Colonic mucosa (tissue), 4 donors: ENCODE data around the gene CYP4V2. TPM values are rescaled to one million over a fixed set of nuclear protein-coding genes. Genes with fewer than 3 reads are reported as not detected.
"Not testable (repeated sequence)": the region's sequence is repeated elsewhere in the genome, so short reads cannot be mapped to it uniquely, and the experiment has no call there.

Source experiments
- DNase-seq: peaks from one replicate; pipeline ENCODE4 v3.0.0-alpha.2; 2020
- H3K27ac ChIP-seq: fragments of 200-600 bp; one replicate; pipeline ENCODE4 v1.8.0; 2021
- H3K27me3 ChIP-seq: fragments of 200-600 bp; one replicate; pipeline ENCODE4 v1.8.0; 2021
- H3K36me3 ChIP-seq: fragments of 200-600 bp; one replicate; pipeline ENCODE4 v1.8.0; 2021
- H3K4me1 ChIP-seq: fragments of 200-600 bp; one replicate; pipeline ENCODE4 v1.8.0; 2021; ENCODE audit warnings: mild to moderate bottlenecking
- H3K4me3 ChIP-seq: fragments of 200-600 bp; one replicate; pipeline ENCODE4 v1.8.0; 2021
- H3K9ac ChIP-seq, 2 donors: one replicate each; pipeline ENCODE4 v1.7.0; 2013; ENCODE audit warnings: control low read depth in 2 of 2, low read depth in 2 of 2, low read length in 2 of 2
- H3K9me3 ChIP-seq: fragments of 200-600 bp; one replicate; pipeline ENCODE4 v1.8.0; 2021
- CTCF ChIP-seq: fragments of 200-600 bp; IDR thresholded peaks from one replicate; pipeline ENCODE4 v1.8.0; 2022; ENCODE audit warnings: antibody characterized with exemption, mild to moderate bottlenecking
- intact Hi-C: fragments of 100-400 bp; cut with DNase I; formaldehyde crosslinking; loops from one replicate; pipeline ENCODE4 v1.14.1; 2022
- total RNA-seq, 2 donors: library from RNA; stranded (reverse); fragmentation: NEBNext Ultra II Directional in 1 of 2; extraction: Animal tissue kit (Norgen Biotek cat#: 25700) in 1 of 2; gene quantifications; one replicate each; pipeline ENCODE4 v1.2.1, GENCODE V29; 2021
- donor health status: healthy.
- donor health status: DM: no; HTN: no; CAD: no.
- donor health status: DM: no; HTN: no; CAD: no.

CYP4V2 gene
- total RNA-seq, 2 donors from 2014 or later: 20.3 to 36.0 TPM

GRCh38 chr4:186241616-186242015 lies 50.2 kb downstream of the CYP4V2 start:
- Histone ChIP-seq H3K27me3 (no peaks in the 10 kb centered on the region), H3K4me3 (no peak overlapping the region), H3K27ac (no peak overlapping the region), H3K36me3 (no peaks in the 10 kb centered on the region), H3K4me1 (no peaks in the 10 kb centered on the region), H3K9ac (no peak overlapping the region), H3K9me3 (no peaks in the 10 kb centered on the region)
- DNase-seq: no peak
- intact Hi-C loops: no loop called here
- TF ChIP-seq CTCF: no peak

DNA sequence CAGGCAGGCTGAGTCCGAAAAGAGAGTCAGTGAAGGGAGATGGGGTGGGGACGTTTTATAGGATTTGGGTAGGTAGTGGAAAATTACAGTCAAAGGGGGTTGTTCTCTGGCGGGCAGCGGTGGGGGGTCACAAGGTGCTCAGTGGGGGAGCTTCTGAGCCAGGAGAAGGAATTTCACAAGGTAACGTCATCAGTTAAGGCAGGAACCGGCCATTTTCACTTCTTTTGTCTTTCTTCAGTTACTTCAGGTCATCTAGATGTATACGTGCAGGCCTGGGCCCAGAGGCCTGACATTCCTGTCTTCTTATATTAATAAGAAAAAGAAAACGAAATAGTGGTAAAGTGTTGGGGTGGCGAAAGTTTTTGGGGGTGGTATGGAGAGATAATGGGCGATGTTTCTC lies 50.7 kb downstream of the CYP4V2 start:
- H3K27ac ChIP-seq, H3K9me3 ChIP-seq, H3K27me3 ChIP-seq, intact Hi-C loops, H3K4me3 ChIP-seq, H3K4me1 ChIP-seq, H3K36me3 ChIP-seq, DNase-seq, H3K9ac ChIP-seq: not testable (repeated sequence)

GRCh38 chr4:186243331-186243730 lies 52.0 kb downstream of the CYP4V2 start:
- Histone ChIP-seq H3K4me1 (no peaks in the 10 kb centered on the region), H3K9ac (no peak overlapping the region), H3K36me3 (no peaks in the 10 kb centered on the region), H3K27ac (no peak overlapping the region), H3K9me3 (no peaks in the 10 kb centered on the region), H3K4me3 (no peak overlapping the region), H3K27me3 (no peaks in the 10 kb centered on the region)
- no peak for DNase-seq
- no peak for TF ChIP-seq CTCF
- intact Hi-C loops: no loop called here

DNA sequence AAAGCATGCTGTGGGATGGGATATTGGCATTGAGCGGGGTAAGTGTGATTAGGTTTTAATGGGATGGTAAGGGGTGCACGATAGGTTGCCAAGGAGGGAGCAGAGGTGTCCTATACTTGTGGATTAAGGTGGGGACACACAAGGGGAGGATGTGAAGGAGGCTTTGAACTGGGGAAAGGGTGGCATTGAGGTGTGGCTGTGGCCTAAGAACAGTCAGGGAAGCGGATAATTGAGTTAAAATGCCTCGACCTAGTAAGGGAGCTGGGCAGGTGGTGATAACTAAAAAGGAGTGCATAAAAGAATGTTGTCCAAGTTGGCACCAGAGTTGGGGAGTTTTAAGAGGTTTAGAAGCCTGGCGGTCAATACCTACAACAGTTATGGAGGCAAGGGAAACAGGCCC lies 53.5 kb downstream of the CYP4V2 start:
- TF ChIP-seq CTCF: no peak
- no peaks in the 10 kb centered on the region for H3K36me3 ChIP-seq
- H3K9ac ChIP-seq: no peak overlapping the region
- H3K4me1 ChIP-seq: no peaks in the 10 kb centered on the region
- no peak overlapping the region for H3K27ac ChIP-seq
- DNase-seq: no peak
- no peaks in the 10 kb centered on the region for H3K9me3 ChIP-seq
- intact Hi-C loops: no loop called here
- H3K27me3 ChIP-seq: no peaks in the 10 kb centered on the region
- no peak overlapping the region for H3K4me3 ChIP-seq

DNA sequence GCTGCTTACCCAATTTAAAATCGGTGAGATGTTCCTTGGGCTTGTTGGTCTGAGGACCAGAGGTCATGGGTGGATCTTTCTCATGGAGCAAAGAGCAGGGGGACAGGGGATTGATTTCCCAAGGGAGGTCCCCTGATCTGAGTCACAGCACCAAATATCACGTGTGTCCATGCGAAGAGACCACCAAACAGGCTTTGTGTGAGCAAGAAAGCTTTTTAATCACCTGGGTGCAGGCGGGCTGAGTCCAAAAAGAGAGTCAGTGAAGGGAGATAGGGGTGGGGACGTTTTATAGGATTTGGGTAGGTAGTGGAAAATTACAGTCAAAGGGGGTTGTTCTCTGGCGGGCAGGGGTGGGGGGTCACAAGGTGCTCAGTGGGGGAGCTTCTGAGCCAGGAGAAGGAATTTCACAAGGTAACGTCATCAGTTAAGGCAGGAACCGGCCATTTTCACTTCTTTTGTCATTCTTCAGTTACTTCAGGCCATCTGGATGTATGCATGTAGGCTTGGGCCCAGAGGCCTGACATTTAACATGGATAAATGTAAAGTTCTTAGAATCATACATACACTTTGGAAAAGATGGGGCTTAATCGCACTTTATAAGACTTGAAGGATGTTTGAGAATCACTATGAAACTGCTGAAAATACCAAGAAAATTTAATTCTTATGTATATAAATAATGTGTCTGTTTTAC lies 55.8 kb downstream of the CYP4V2 start:
- H3K4me3 ChIP-seq, H3K9ac ChIP-seq, H3K27me3 ChIP-seq, H3K4me1 ChIP-seq, H3K36me3 ChIP-seq, intact Hi-C loops, H3K9me3 ChIP-seq, DNase-seq, H3K27ac ChIP-seq: not testable (repeated sequence)

GRCh38 chr4:186248643-186249042 lies 57.3 kb downstream of the CYP4V2 start:
- Histone ChIP-seq H3K27me3 (no peaks in the 10 kb centered on the region), H3K4me3 (no peak overlapping the region), H3K4me1 (no peaks in the 10 kb centered on the region), H3K36me3 (no peaks in the 10 kb centered on the region), H3K27ac (no peak overlapping the region), H3K9ac (no peak overlapping the region), H3K9me3 (no peaks in the 10 kb centered on the region)
- TF ChIP-seq CTCF: no peak
- DNase-seq: no peak
- intact Hi-C loops: no loop called here
